Calu3 (cell line): Measurements from ENCODE around the gene LGMN. TPM values are rescaled to one million over a fixed set of nuclear protein-coding genes. Genes with fewer than 3 reads are reported as not detected.

ENCODE experiments used
- BruUV-seq: library from RNA; stranded (reverse); fragments of 400-500 nt; replicated peaks from 2 replicates; lab custom pipeline; 2021; lab: Mats Ljungman, UMichigan
- CTCF ChIA-PET: fragments of 300-600 bp; sonication (Branson Sonifier 250); formaldehyde crosslinking; loops from one replicate; lab custom pipeline; 2022; ENCODE audit warnings: antibody characterized with exemption; lab: Charles Lee
- DNase-seq: peaks from one replicate; pipeline ENCODE4 v3.0.0; 2022
- H3K27ac Mint-ChIP-seq: one replicate; pipeline ENCODE4 v1.8.0; 2022; ENCODE audit warnings: mixed read lengths; ENCODE audit not compliant: unreplicated experiment
- H3K27me3 Mint-ChIP-seq: one replicate; pipeline ENCODE4 v1.8.0; 2022; ENCODE audit warnings: mixed read lengths; ENCODE audit not compliant: unreplicated experiment
- H3K36me3 Mint-ChIP-seq: one replicate; pipeline ENCODE4 v1.8.0; 2022; ENCODE audit warnings: mild to moderate bottlenecking, moderate library complexity, mixed read lengths; ENCODE audit not compliant: insufficient read depth, unreplicated experiment
- H3K4me1 Mint-ChIP-seq: one replicate; pipeline ENCODE4 v1.8.0; 2022; ENCODE audit warnings: mild to moderate bottlenecking, low read depth, mixed read lengths; ENCODE audit not compliant: unreplicated experiment
- H3K4me3 Mint-ChIP-seq: one replicate; pipeline ENCODE4 v1.8.0; 2022; ENCODE audit warnings: mild to moderate bottlenecking, low read depth, moderate library complexity, mixed read lengths; ENCODE audit not compliant: unreplicated experiment
- H3K9me3 Mint-ChIP-seq: one replicate; pipeline ENCODE4 v1.8.0; 2022; ENCODE audit warnings: low read depth, mixed read lengths; ENCODE audit not compliant: unreplicated experiment
- CTCF ChIP-seq: fragments of 200-600 bp; IDR thresholded peaks from one replicate; pipeline ENCODE4 v1.8.0; 2022; ENCODE audit warnings: antibody characterized with exemption; ENCODE audit not compliant: unreplicated experiment
- intact Hi-C: fragments of 100-400 bp; cut with micrococcal nuclease; formaldehyde crosslinking; loops from one replicate; pipeline ENCODE4 v1.10.0; 2022; ENCODE audit not compliant: unreplicated experiment
- total RNA-seq: library from RNA; stranded (reverse); gene quantifications from 2 replicates; pipeline ENCODE4 v1.2.3, GENCODE V29; 2022

Gene LGMN
- total RNA-seq, 1 experiment from 2014 or later, result 64.9 TPM

GRCh38 chr14:92760524-92760805, 12.0 kb upstream of the LGMN start:
- CTCF ChIA-PET, result no interaction called here
- intact Hi-C loops, result no loop called here

GRCh38 chr14:92759679-92760523, 11.5 kb upstream of the LGMN start:
- H3K27ac Mint-ChIP-seq, result peak overlapping the region; percentile 25
- peak overlapping the region; percentile 51 for H3K4me3 Mint-ChIP-seq

More at GRCh38 chr14:92760524-92760805, 12.0 kb upstream of the LGMN start:
- Mint-ChIP-seq H3K4me1 (peaks cover 30% of the 10 kb centered on the region), H3K36me3 (peaks cover 7% of the 10 kb centered on the region), H3K27me3 (no peaks in the 10 kb centered on the region), H3K27ac (peak overlapping the region; percentile 25), H3K4me3 (peak overlapping the region; percentile 51), H3K9me3 (peaks cover 2% of the 10 kb centered on the region)
- BruUV-seq, result no TSS peak
- peak; percentile 46 for DNase-seq
- TF ChIP-seq CTCF, result no peak

GRCh38 chr14:92759300-92759678, 10.9 kb upstream of the LGMN start:
- H3K9me3 Mint-ChIP-seq, result peaks cover 2% of the 10 kb centered on the region
- CTCF ChIA-PET, result interaction anchor here (0.6 to 1.4 kb wide), 4 partner anchors 9 to 639 kb away, joined by 3 read pairs; partner anchors contain the start of gene LGMN
- peak overlapping the region; percentile 42 for H3K27ac Mint-ChIP-seq
- no peak overlapping the region for H3K4me3 Mint-ChIP-seq
- no TSS peak for BruUV-seq
- H3K36me3 Mint-ChIP-seq, result peaks cover 7% of the 10 kb centered on the region
- DNase-seq, result peak; percentile 55
- intact Hi-C loops, result no loop called here
- H3K4me1 Mint-ChIP-seq, result peaks cover 40% of the 10 kb centered on the region
- H3K27me3 Mint-ChIP-seq, result no peaks in the 10 kb centered on the region
- TF ChIP-seq CTCF, result no peak

More at GRCh38 chr14:92759679-92760523, 11.5 kb upstream of the LGMN start:
- Mint-ChIP-seq H3K36me3 (peaks cover 7% of the 10 kb centered on the region), H3K9me3 (peaks cover 2% of the 10 kb centered on the region), H3K27me3 (no peaks in the 10 kb centered on the region), H3K4me1 (peaks cover 36% of the 10 kb centered on the region)
- CTCF ChIA-PET, result interaction anchor here (0.6 to 1.4 kb wide), 4 partner anchors 8 to 640 kb away, joined by 3 read pairs; partner anchors contain the start of gene LGMN
- no TSS peak for BruUV-seq
- no peak for DNase-seq
- intact Hi-C loops, result no loop called here
- TF ChIP-seq CTCF, result no peak

- Mint-ChIP-seq H3K4me3 (no peak overlapping the region), H3K9me3 (peaks cover 2% of the 10 kb centered on the region), H3K27ac (no peak overlapping the region), H3K27me3 (no peaks in the 10 kb centered on the region), H3K36me3 (peaks cover 7% of the 10 kb centered on the region), H3K4me1 (peaks cover 40% of the 10 kb centered on the region)
- TF ChIP-seq CTCF, result no peak
- no peak for DNase-seq
- intact Hi-C loops, result no loop called here
- CTCF ChIA-PET, result no interaction called here
- BruUV-seq, result no TSS peak
Measured at GRCh38 chr14:92756446-92756845, 8.0 kb upstream of the LGMN start.
